GM12872 (cell line): ENCODE data around the gene RPS29.

Source experiments
- TF ChIP-seq, protein P1 (sequence below): IDR thresholded peaks from 3 replicates; pipeline ENCODE4 v1.5.1; 2011; ENCODE audit warnings: low read depth, mild to moderate bottlenecking, low read length, moderate library complexity; ENCODE audit not compliant: insufficient read depth

RPS29 gene

DNA sequence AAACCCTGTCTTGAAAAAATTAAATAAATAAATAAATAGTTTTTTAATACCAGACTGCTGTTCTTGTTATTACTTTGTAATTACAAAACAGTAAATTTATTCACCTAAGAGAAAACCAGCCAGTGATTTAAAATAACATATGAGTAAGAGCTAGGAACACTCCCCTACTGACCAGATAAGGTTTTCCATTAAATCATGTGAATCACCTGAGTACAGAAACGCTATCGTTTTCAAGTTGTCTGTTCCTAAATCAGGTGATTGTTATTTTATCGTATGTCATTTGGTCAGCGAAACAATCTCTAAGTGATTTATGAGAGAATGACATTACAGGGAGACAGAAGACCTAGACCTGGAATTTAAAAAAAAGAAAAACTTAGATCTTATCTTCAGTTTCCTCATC is 47.3 kb downstream of the RPS29 start:
- TF ChIP-seq, protein P1, sequence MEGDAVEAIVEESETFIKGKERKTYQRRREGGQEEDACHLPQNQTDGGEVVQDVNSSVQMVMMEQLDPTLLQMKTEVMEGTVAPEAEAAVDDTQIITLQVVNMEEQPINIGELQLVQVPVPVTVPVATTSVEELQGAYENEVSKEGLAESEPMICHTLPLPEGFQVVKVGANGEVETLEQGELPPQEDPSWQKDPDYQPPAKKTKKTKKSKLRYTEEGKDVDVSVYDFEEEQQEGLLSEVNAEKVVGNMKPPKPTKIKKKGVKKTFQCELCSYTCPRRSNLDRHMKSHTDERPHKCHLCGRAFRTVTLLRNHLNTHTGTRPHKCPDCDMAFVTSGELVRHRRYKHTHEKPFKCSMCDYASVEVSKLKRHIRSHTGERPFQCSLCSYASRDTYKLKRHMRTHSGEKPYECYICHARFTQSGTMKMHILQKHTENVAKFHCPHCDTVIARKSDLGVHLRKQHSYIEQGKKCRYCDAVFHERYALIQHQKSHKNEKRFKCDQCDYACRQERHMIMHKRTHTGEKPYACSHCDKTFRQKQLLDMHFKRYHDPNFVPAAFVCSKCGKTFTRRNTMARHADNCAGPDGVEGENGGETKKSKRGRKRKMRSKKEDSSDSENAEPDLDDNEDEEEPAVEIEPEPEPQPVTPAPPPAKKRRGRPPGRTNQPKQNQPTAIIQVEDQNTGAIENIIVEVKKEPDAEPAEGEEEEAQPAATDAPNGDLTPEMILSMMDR = no peak
